ENCODE results near the gene RRP15.
A peak's percentile ranks its signal among the peaks of the same experiment; 100 is the strongest.
"Not testable (repeated sequence)": the region's sequence is repeated elsewhere in the genome, so short reads cannot be mapped to it uniquely, and the experiment has no call there.

RRP15 gene

DNA sequence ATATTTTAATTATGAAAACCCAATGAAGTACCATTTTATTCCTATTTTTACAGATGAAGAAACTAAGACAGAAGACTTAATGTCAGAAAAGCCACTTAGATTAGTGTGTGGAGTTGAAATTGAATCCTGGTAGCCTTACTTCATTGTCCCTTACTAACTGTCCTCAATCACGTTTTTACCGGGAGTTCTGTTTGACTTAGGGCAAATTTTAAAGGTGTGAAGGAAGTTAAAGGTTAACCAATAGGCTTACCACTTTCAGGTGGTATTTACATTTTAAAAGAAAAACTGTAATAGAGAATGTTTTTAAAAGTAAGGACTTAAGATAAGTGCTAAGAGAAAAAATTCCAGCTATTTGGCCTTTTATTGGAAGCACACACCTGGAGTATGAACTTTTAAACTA is 12.4 kb downstream of the RRP15 start:
- DNase-seq, result no peak

DNA sequence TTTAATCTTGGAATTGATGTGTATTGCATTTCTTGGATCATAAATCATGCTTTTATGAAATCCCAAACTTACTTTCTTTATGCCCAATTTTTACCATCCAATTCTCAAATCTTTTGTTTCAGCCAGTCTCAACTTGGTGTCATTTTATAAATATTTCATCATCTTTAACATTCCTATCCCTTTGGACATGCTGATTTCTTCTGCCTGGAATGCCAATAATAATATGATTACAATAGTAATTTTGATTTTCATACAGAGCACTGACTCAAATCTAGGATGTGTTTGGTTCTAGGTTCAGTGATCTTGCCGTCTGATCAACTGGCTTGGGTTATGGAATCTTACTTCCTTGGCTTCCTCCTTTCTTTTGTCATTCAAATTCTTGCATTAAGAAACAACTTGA is 12.8 kb downstream of the RRP15 start:
- DNase-seq, result no peak

DNA sequence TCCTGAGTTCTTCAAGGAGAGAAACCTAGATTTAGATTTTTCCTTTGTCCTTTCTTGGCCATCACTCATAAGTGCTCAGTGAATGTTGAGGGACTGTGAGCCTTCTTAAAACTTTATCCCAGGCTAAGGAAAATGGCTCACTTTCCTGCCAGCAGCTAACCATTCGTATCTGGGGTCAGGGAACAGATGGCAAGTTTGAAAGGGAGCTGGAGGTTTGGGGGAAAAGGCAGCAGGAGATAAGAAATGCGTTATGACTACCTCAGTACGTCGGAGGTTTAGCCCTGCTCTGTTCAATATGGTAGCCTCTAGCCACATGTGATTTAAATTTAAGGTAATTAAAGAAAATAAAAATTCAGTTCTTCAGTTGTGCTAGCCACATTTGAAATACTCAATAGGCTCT is 13.3 kb downstream of the RRP15 start:
- no peak for DNase-seq

DNA sequence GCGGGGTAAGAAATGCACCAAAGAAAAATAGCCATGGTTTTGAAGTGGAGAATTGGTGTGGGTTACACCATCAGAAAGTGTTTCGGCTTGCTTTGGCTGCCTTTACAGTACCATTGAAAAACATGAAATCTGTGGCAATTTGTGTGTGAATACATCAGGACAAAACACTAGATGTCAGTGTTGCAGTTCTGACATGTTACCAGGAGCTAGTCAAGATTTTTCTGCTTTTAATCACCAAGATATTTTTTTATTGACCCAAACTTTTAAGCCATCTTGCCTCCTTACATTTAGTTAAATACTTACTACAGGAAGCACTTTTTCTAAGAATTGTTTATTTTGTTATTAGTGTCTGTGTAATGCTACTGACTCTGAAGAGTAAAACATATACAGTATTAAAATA is 14.3 kb downstream of the RRP15 start:
- peak; percentile 4 for DNase-seq

DNA sequence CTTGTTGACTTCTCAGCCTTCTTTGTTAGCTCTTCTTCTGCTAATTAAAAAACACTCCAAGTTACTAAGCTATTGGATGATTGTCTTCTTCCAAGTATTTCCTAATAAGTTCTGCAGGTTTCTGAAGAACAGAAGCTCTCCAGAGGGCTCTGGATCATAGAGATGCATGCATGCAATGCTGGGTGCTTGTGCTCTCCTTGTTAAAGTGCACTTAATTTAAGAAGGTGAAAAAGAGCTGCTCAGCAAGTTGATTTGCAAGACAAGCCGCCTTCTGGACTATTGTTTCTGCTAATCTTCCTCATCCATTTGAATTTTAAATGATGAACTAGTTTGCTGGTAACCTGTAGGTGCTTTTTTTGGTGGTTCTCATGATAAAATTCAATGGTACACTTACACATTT is 16.1 kb downstream of the RRP15 start:
- DNase-seq, result no peak

GRCh38 chr1:218302155-218302554 is 17.1 kb downstream of the RRP15 start:
- DNase-seq, result no peak

DNA sequence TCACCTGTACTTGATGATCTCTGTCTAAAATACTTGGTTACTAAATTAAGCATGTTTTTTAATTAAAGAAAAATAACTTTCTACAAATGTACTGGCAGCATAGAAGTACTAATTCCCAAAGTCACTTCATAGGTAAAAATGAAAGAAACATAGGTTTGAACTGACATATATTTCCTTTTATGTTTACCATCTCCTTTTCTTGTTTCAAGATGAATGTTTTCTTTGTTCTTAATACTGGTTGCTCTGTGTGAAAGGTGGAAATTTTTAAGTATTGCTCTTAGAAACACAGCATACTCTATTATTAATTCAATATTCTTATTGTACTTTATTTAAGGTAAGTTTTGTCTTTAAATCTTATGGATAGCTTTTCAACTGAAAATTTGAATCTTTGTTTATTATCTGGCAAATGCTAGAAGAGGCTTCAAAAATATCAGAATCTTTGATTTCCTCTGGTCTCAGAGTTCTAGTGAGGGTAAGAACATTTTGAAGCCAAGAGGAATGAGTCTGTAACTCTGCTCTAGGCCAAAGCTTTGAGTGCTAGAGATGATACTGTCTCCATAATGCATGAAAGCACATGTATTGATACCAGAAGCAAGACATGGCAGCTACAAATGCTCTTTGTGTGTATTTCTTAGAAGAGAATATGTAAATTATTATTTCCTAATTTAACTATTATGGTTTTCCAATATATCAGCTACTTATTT is 18.2 kb downstream of the RRP15 start:
- DNase-seq, result no peak

DNA sequence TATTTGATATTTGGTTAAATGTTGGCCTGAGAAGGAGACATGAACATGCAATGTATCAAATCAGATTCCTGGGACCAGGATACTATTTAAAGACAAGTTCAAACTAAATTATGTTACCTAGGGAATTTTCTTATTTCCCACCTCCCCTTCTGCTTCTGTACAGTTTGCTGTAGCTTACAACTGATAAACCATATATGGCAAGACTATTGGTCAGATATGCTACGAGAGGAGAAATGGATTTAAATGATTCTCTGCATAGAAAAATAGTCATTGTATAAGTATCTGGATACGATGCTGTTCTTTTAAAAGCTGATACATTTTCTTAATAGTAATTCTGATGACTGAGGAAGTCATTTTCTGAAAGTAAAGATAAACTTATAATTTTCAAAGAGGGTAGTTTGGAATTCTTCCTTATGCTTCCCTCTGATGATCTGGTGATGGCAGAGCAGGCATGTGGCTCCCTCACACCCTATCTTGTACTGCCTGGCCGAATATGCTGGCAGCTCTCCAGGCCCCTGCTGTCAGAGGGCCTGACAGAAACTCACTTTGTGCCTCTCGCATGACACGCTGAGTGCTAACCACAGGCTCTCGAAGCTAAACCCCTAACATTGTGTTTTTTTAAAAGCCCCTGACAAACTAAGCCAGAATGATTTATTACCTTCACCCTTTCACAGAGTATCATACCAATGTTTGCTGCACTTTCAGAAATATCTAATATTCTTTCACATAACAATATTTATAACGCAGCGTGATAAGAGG is 19.4 kb downstream of the RRP15 start:
- peak; percentile 55 for DNase-seq

GRCh38 chr1:218305472-218306064 is 20.5 kb downstream of the RRP15 start:
- no peak for DNase-seq

GRCh38 chr1:218312509-218312908 is 27.4 kb downstream of the RRP15 start:
- no peak for DNase-seq

GRCh38 chr1:218314316-218314715 is 29.2 kb downstream of the RRP15 start:
- no peak for DNase-seq

- DNase-seq, result no peak
These were observed 30.5 kb downstream of the RRP15 start for GRCh38 chr1:218315638-218316037.

DNA sequence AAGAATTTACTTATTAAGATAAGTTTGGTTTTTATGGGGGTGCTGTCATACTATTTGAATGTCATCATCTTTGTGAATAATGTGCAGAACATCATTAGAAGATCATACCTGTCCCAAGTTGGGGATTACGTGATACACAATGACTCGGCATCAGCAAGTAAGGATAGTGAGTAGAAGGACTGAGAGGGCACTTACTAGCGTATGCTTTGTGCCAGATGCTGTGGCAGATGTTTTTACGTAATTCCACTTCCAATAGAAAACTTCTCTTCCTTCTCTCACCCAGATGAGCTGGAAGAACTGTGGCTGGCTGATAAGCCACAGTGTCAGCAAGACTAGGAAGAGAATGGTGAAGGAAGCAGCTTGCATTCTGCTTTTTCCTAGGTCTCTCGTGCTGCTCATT is 32.0 kb downstream of the RRP15 start:
- no peak for DNase-seq

GRCh38 chr1:218320182-218320581 is 35.1 kb downstream of the RRP15 start:
- not testable (repeated sequence) for DNase-seq

DNA sequence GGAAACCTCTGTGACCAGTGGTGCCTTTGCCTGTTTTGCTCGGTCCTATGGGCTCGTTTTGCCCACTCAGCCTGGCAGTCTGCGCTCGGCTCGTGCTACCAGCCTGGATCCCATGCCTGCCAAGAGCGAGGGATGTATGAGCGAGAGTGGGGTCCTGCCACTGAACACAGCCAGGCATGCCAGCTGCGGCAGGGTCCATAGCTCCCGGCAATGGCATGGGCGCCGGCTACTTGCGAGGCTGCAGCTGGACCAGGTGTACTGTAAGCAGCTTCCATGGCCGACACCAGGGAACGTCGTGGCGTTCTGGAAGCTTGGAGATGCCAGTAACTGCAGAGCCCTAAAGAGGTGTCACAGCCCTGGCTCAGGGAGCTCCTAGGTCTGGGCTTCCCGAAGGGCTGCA is 37.7 kb downstream of the RRP15 start:
- no peak for DNase-seq

- no peak for DNase-seq
These were observed 38.6 kb downstream of the RRP15 start for GRCh38 chr1:218323568-218324225.

- DNase-seq, result no peak
These were observed 39.1 kb downstream of the RRP15 start for GRCh38 chr1:218324226-218324580.

DNA sequence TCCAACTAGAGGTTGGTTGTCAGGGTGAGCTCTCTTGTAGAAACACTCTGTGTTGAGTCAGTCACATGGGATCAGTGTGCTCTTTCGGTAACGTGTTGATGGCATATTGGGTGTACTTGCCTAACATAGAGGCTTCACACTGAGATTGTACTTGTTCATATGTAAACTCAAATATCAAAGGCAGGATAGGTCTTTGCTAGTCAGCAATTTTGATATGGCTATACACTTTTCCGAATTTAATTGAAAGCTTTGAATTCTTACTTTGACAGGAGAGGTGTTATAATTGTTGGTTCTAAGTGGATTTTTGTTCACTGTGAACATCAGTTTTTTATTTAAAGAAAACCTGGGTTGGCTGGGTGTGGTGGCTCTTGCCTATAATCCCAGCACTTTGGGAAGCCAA is 43.7 kb downstream of the RRP15 start:
- DNase-seq, result no peak

DNA sequence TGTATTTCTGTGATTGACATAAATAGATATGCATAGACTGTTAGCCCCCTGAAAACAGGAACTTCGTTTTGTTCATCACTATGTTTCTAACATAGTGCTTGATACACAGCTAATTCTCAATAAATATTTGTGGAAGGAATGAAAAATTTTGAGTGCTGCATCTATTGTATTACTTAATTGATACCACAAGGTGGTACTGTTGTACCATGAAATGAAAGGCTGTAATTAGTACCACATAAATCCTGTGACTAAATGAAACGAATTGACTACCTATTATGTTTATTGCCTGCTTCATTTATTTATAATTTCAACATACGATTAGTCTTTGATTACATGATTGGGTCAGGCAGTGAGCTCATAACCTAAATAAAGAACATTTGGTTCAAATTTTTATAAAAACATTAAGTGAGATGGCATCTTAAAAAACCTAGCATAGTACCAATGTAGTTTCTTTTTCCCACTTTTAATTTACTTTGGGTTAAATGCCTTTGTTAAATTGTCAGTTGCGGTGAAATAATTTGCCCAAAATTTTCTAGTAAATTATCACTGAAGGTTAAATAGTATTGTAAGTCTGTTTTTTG is 45.0 kb downstream of the RRP15 start:
- peak; percentile 83 for DNase-seq

GRCh38 chr1:218332416-218332815 is 47.3 kb downstream of the RRP15 start:
- no peak for DNase-seq

- no peak for DNase-seq
These were observed 51.2 kb downstream of the RRP15 start for GRCh38 chr1:218336328-218336727.

GRCh38 chr1:218339267-218339831 is 54.3 kb downstream of the RRP15 start:
- peak; percentile 73 for DNase-seq

GRCh38 chr1:218341325-218341724 is 56.2 kb downstream of the RRP15 start:
- no peak for DNase-seq
